IMR-90 (cell line): ENCODE measurements around the gene LRSAM1.

ENCODE experiments used
- NFE2L2 ChIP-seq: fragments of 150-350 bp; IDR thresholded peaks from 2 replicates; pipeline ENCODE4 v1.6.1; 2016; ENCODE audit warnings: low read depth, mild to moderate bottlenecking, low read length
- POLR2A ChIP-seq: IDR thresholded peaks from 2 replicates; pipeline ENCODE4 v1.6.1; 2012; ENCODE audit warnings: mild to moderate bottlenecking, low read depth, low read length
- RAD21 ChIP-seq: IDR thresholded peaks from 2 replicates; pipeline ENCODE4 v1.6.1; 2012; ENCODE audit warnings: low read length, improper control_type of control experiment
- RCOR1 ChIP-seq: IDR thresholded peaks from 2 replicates; pipeline ENCODE4 v1.6.1; 2012; ENCODE audit warnings: mild to moderate bottlenecking, low read length, improper control_type of control experiment; ENCODE audit not compliant: insufficient replicate concordance
- RFX5 ChIP-seq: IDR thresholded peaks from 2 replicates; pipeline ENCODE4 v1.8.0; 2012; ENCODE audit warnings: low read depth, mild to moderate bottlenecking, low read length, moderate library complexity
- TF ChIP-seq, protein P1 (sequence below): conservative IDR thresholded peaks from 2 replicates; pipeline ENCODE4 v1.5.1; 2012; ENCODE audit warnings: mild to moderate bottlenecking, low read depth, low read length, improper control_type of control experiment

DNA sequence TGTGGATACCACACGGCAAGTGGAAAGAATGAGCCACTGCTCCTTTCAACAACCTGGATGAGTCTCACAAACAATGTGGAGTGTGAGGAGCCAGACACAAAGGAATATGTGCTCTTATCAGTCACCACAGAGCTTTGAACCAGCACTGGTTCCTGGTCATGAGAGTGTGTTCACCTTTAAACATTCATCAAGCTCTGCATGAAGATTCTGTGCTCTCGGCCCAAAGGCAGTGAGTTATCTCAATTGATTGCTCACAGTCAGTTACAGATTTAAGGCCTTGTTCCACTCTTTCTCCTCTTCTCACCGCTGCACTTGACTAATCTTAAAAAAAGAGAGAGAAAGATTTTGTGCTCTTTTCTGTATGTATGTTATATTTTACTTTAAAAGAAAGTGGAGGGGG lies 19.4 kb downstream of the LRSAM1 start:
- TF ChIP-seq, protein P1, sequence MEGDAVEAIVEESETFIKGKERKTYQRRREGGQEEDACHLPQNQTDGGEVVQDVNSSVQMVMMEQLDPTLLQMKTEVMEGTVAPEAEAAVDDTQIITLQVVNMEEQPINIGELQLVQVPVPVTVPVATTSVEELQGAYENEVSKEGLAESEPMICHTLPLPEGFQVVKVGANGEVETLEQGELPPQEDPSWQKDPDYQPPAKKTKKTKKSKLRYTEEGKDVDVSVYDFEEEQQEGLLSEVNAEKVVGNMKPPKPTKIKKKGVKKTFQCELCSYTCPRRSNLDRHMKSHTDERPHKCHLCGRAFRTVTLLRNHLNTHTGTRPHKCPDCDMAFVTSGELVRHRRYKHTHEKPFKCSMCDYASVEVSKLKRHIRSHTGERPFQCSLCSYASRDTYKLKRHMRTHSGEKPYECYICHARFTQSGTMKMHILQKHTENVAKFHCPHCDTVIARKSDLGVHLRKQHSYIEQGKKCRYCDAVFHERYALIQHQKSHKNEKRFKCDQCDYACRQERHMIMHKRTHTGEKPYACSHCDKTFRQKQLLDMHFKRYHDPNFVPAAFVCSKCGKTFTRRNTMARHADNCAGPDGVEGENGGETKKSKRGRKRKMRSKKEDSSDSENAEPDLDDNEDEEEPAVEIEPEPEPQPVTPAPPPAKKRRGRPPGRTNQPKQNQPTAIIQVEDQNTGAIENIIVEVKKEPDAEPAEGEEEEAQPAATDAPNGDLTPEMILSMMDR, result no peak
- TF ChIP-seq POLR2A, result no peak
- no peak for TF ChIP-seq RAD21
- no peak for TF ChIP-seq RFX5
- TF ChIP-seq RCOR1, result no peak
- no peak for TF ChIP-seq NFE2L2
